Naive B cell (primary cell): ENCODE measurements around the gene GBP3. TPM values are rescaled to one million over a fixed set of nuclear protein-coding genes. Genes with fewer than 3 reads are reported as not detected.
"Not testable (repeated sequence)": the region's sequence is repeated elsewhere in the genome, so short reads cannot be mapped to it uniquely, and the experiment has no call there.

ENCODE experiments used
- ATAC-seq, 2 donors: fragments of 150-1000 bp; cut with Tn5 transposase; 2 replicates each; pipeline ENCODE4 v1.10.0; 2021; ENCODE audit warnings: low read depth in 2 of 2, mild to moderate bottlenecking in 2 of 2, moderate library complexity in 2 of 2
- DNase-seq: peaks from one replicate; pipeline ENCODE4 v3.0.0; 2022
- H3K27ac Mint-ChIP-seq, 6 donors: one replicate each; pipeline ENCODE4 v1.8.0; 2020 to 2022; ENCODE audit warnings: mild to moderate bottlenecking in 6 of 6, mixed read lengths in 6 of 6, moderate library complexity in 5 of 6, inconsistent platforms in 2 of 6
- H3K27me3 Mint-ChIP-seq, 3 donors: one replicate each; pipeline ENCODE4 v1.8.0; 2021 to 2022; ENCODE audit warnings: mixed read lengths in 3 of 3, mild to moderate bottlenecking in 1 of 3
- H3K36me3 Mint-ChIP-seq, 2 donors: one replicate each; pipeline ENCODE4 v1.8.0; 2020 to 2022; ENCODE audit warnings: mixed read lengths in 2 of 2, inconsistent platforms in 1 of 2, mild to moderate bottlenecking in 1 of 2
- H3K4me1 Mint-ChIP-seq, 3 donors: one replicate each; pipeline ENCODE4 v1.8.0; 2020 to 2022; ENCODE audit warnings: mixed read lengths in 3 of 3, inconsistent platforms in 1 of 3, mild to moderate bottlenecking in 1 of 3, moderate library complexity in 1 of 3
- H3K4me3 Mint-ChIP-seq, 8 donors: one replicate each; pipeline ENCODE4 v1.8.0; 2020 to 2022; ENCODE audit warnings: mild to moderate bottlenecking in 8 of 8, mixed read lengths in 8 of 8, moderate library complexity in 8 of 8, inconsistent platforms in 2 of 8
- H3K9me3 Mint-ChIP-seq, 7 donors: one replicate each; pipeline ENCODE4 v1.8.0; 2020 to 2022; ENCODE audit warnings: mixed read lengths in 7 of 7, mild to moderate bottlenecking in 5 of 7, inconsistent platforms in 2 of 7, moderate library complexity in 1 of 7
- polyA plus RNA-seq, 6 donors: library from polyadenylated mRNA; unstranded; fragments of 300-500 nt; fragmentation: Illumina TruSeq; gene quantifications; one replicate each; pipeline ENCODE4 v1.2.3, GENCODE V29; 2021; ENCODE audit warnings: low read depth in 6 of 6

Gene GBP3
- polyA plus RNA-seq, result 1 to 10 TPM; 4.3 to 8.5 (median 5.7) TPM

GRCh38 chr1:89022167-89022959, at the start of gene GBP3:
TSS of gene GBP3 (minus strand) at chr1:89022866. CDS start at chr1:89020721, 2,145 bp downstream.
- peak within 1 kb of the TSS; percentile 85 to 96 (median 93) for H3K27ac Mint-ChIP-seq
- H3K36me3 Mint-ChIP-seq, result peaks cover 8 to 13% of the 10 kb centered on the region in 2 donors
- peak; percentile 72 to 74 for ATAC-seq
- peaks cover 17 to 45% (median 43%) of the 10 kb centered on the region in 3 donors for H3K4me1 Mint-ChIP-seq
- H3K9me3 Mint-ChIP-seq, result peaks cover 0 to 11% (median 0%) of the 10 kb centered on the region in 7 donors
- peak; percentile 29 for DNase-seq
- H3K27me3 Mint-ChIP-seq, result no peaks in the 10 kb centered on the region
- H3K4me3 Mint-ChIP-seq, result peak within 1 kb of the TSS; percentile 84 to 95 (median 92)

- Mint-ChIP-seq H3K27ac (peak overlapping the region in 1 of 6 donors; percentile 83), H3K36me3 (peaks cover 0 to 21% of the 10 kb centered on the region in 2 donors), H3K4me3 (peak overlapping the region in 7 of 8 donors; percentile 77 to 91 (median 79)), H3K9me3 (peaks cover 0 to 17% (median 11%) of the 10 kb centered on the region in 7 donors), H3K27me3 (no peaks in the 10 kb centered on the region), H3K4me1 (peaks cover 10 to 15% (median 13%) of the 10 kb centered on the region in 3 donors)
- no peak for DNase-seq
- no peak for ATAC-seq
These were observed 47.8 kb upstream of the GBP3 start for GRCh38 chr1:89070509-89070908.

- peaks cover 13 to 20% (median 15%) of the 10 kb centered on the region in 3 donors for H3K4me1 Mint-ChIP-seq
- H3K27me3 Mint-ChIP-seq, result no peaks in the 10 kb centered on the region
- H3K27ac Mint-ChIP-seq, result peak overlapping the region in 4 of 6 donors; percentile 40 to 83 (median 80)
- peaks cover 0 to 17% (median 11%) of the 10 kb centered on the region in 7 donors for H3K9me3 Mint-ChIP-seq
- DNase-seq, result no peak
- H3K36me3 Mint-ChIP-seq, result peaks cover 0 to 21% of the 10 kb centered on the region in 2 donors
- H3K4me3 Mint-ChIP-seq, result peak overlapping the region; percentile 77 to 91 (median 83)
- ATAC-seq, result no peak
These were observed 47.3 kb upstream of the GBP3 start for GRCh38 chr1:89069951-89070350.

GRCh38 chr1:89068291-89068690, 45.6 kb upstream of the GBP3 start:
- peaks cover 0 to 4% (median 0%) of the 10 kb centered on the region in 7 donors for H3K9me3 Mint-ChIP-seq
- H3K36me3 Mint-ChIP-seq, result peaks cover 0 to 7% of the 10 kb centered on the region in 2 donors
- H3K4me3 Mint-ChIP-seq, result peak overlapping the region in 2 of 8 donors; percentile 1 to 40
- H3K4me1 Mint-ChIP-seq, result peaks cover 28 to 35% (median 29%) of the 10 kb centered on the region in 3 donors
- H3K27ac Mint-ChIP-seq, result peak overlapping the region in 1 of 6 donors; percentile 80
- DNase-seq, result no peak
- no peaks in the 10 kb centered on the region for H3K27me3 Mint-ChIP-seq
- no peak for ATAC-seq

GRCh38 chr1:89065079-89065868, 42.6 kb upstream of the GBP3 start, which contains the start of gene GBP1:
TSS of gene GBP1 (minus strand) at chr1:89065208. CDS start at chr1:89063234, 1,974 bp downstream.
- peak within 1 kb of the TSS; percentile 73 to 94 (median 92) for H3K4me3 Mint-ChIP-seq
- H3K27ac Mint-ChIP-seq, result peak within 1 kb of the TSS; percentile 64 to 95 (median 86)
- H3K4me1 Mint-ChIP-seq, result peaks cover 29 to 43% (median 37%) of the 10 kb centered on the region in 3 donors
- ATAC-seq (peak; percentile 80 to 81), DNase-seq (peak; percentile 24)
- peaks cover 0 to 2% of the 10 kb centered on the region in 2 donors for H3K36me3 Mint-ChIP-seq
- no peaks in the 10 kb centered on the region for H3K27me3 Mint-ChIP-seq
- no peaks in the 10 kb centered on the region for H3K9me3 Mint-ChIP-seq

GRCh38 chr1:89064632-89065031, 42.0 kb upstream of the GBP3 start:
- DNase-seq, result no peak
- ATAC-seq, result peak; percentile 58 to 66
- H3K4me3 Mint-ChIP-seq, result peak overlapping the region; percentile 73 to 94 (median 92)
- peak overlapping the region; percentile 64 to 95 (median 86) for H3K27ac Mint-ChIP-seq
- peaks cover 0 to 8% of the 10 kb centered on the region in 2 donors for H3K36me3 Mint-ChIP-seq
- no peaks in the 10 kb centered on the region for H3K9me3 Mint-ChIP-seq
- no peaks in the 10 kb centered on the region for H3K27me3 Mint-ChIP-seq
- peaks cover 23 to 37% (median 31%) of the 10 kb centered on the region in 3 donors for H3K4me1 Mint-ChIP-seq

- Mint-ChIP-seq H3K4me1 (peaks cover 20 to 34% (median 30%) of the 10 kb centered on the region in 3 donors), H3K9me3 (no peaks in the 10 kb centered on the region), H3K27me3 (no peaks in the 10 kb centered on the region), H3K36me3 (peaks cover 4 to 15% of the 10 kb centered on the region in 2 donors), H3K27ac (peak overlapping the region in 1 of 6 donors; percentile 22), H3K4me3 (peak overlapping the region in 2 of 8 donors; percentile 29 to 44)
- DNase-seq (no peak), ATAC-seq (no peak)
These were observed 40.4 kb upstream of the GBP3 start for GRCh38 chr1:89063094-89063493.

- peaks cover 16 to 17% of the 10 kb centered on the region in 2 donors for H3K36me3 Mint-ChIP-seq
- no peak overlapping the region for H3K4me3 Mint-ChIP-seq
- ATAC-seq (no peak), DNase-seq (no peak)
- H3K27me3 Mint-ChIP-seq, result no peaks in the 10 kb centered on the region
- H3K4me1 Mint-ChIP-seq, result peaks cover 19 to 29% (median 28%) of the 10 kb centered on the region in 3 donors
- no peak overlapping the region for H3K27ac Mint-ChIP-seq
- H3K9me3 Mint-ChIP-seq, result no peaks in the 10 kb centered on the region
These were observed 37.4 kb upstream of the GBP3 start for GRCh38 chr1:89060091-89060490.

GRCh38 chr1:89051955-89052312, 29.3 kb upstream of the GBP3 start:
- Mint-ChIP-seq H3K4me1 (no peaks in the 10 kb centered on the region), H3K9me3 (no peaks in the 10 kb centered on the region), H3K27ac (no peak overlapping the region), H3K27me3 (no peaks in the 10 kb centered on the region), H3K4me3 (no peak overlapping the region), H3K36me3 (peaks cover 17 to 25% of the 10 kb centered on the region in 2 donors)
- DNase-seq (no peak), ATAC-seq (no peak)

- ATAC-seq (no peak), DNase-seq (no peak)
- H3K4me1 Mint-ChIP-seq, result no peaks in the 10 kb centered on the region
- H3K4me3 Mint-ChIP-seq, result no peak overlapping the region
- H3K9me3 Mint-ChIP-seq, result no peaks in the 10 kb centered on the region
- peaks cover 17 to 20% of the 10 kb centered on the region in 2 donors for H3K36me3 Mint-ChIP-seq
- H3K27ac Mint-ChIP-seq, result peak overlapping the region in 1 of 6 donors; percentile 70
- no peaks in the 10 kb centered on the region for H3K27me3 Mint-ChIP-seq
These were observed 28.8 kb upstream of the GBP3 start for GRCh38 chr1:89051300-89051954.

- ATAC-seq (no peak), DNase-seq (no peak)
- Mint-ChIP-seq H3K4me1 (no peaks in the 10 kb centered on the region), H3K27ac (no peak overlapping the region), H3K36me3 (peaks cover 14 to 17% of the 10 kb centered on the region in 2 donors), H3K27me3 (no peaks in the 10 kb centered on the region), H3K4me3 (no peak overlapping the region), H3K9me3 (no peaks in the 10 kb centered on the region)
These were observed 28.0 kb upstream of the GBP3 start for GRCh38 chr1:89050649-89051033.

GRCh38 chr1:89049901-89050648, 27.4 kb upstream of the GBP3 start:
- ATAC-seq, H3K9me3 Mint-ChIP-seq, H3K4me3 Mint-ChIP-seq, H3K4me1 Mint-ChIP-seq, DNase-seq, H3K27ac Mint-ChIP-seq, H3K27me3 Mint-ChIP-seq: not testable (repeated sequence)
- peaks cover 14% of the 10 kb centered on the region in 2 donors for H3K36me3 Mint-ChIP-seq
